CD4-positive, alpha-beta T cell treated with Interleukin-1 beta for 1 hour (primary cell): ENCODE results near the gene TMEM126A.
A peak's percentile ranks its signal among the peaks of the same experiment; 100 is the strongest.
"Not testable (repeated sequence)": the region's sequence is repeated elsewhere in the genome, so short reads cannot be mapped to it uniquely, and the experiment has no call there.

Experiments used
- DNase-seq, 2 donors: peaks; one replicate each; pipeline ENCODE4 v3.0.0-alpha.2; 2020 to 2022

Gene TMEM126A

DNA sequence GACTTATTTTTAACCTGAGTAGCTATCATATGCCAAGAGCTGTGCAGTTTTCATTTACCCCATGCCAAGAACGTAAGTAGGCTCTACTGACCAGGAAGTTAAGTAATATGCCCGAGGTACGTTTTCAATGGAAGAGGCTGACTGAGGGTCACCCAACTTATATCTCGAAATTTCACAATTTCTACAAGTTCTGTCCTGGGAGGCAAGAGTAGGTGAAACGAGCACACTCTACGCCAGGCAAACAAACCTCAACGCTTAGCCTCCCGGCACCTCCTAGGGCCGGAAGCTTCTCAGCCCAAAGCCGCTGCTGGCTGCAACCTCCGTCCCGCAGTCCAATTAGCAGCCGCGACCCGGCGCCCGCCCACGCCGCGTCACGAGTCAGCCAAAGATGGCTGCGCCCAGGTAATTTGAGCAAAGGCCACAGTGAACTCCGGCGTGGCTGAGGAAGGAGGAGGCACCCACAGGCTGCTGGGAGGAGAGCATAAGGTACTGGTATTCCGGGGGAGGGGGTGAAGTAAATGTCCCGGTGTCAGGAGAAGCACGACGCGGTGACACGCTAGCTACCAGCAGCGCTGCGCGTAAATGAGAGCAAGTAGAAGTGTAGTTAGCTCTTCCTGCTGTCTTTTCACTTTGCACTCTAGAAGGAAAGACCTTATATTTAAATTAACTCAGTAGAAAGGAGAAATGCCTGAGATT lies at the start of gene TMEM126A:
TMEM126A (plus strand) TSS at position 364 of the 696 bp plus-strand sequence. CDS start 2,289 bp downstream, outside the sequence.
- peak; percentile 88 to 90 for DNase-seq

DNA sequence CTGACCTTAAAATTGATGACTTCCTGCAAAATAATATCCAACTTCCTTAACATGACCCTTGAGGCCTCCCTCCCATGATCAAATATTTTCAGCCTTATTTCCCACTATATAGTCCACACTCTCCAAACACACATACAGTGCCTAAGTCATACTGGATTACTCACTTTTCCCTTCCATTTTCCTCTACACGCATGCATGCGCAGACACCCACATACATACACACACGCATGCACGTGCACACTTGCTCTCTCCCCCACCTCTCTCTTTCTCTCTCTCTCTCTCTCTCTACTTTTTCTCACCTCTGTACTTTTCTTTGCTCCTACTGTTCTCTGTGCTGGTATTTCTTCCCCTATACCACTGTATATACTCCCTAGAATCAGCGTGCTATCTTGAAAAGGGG lies 48.7 kb upstream of the TMEM126A start:
- no peak for DNase-seq

DNA sequence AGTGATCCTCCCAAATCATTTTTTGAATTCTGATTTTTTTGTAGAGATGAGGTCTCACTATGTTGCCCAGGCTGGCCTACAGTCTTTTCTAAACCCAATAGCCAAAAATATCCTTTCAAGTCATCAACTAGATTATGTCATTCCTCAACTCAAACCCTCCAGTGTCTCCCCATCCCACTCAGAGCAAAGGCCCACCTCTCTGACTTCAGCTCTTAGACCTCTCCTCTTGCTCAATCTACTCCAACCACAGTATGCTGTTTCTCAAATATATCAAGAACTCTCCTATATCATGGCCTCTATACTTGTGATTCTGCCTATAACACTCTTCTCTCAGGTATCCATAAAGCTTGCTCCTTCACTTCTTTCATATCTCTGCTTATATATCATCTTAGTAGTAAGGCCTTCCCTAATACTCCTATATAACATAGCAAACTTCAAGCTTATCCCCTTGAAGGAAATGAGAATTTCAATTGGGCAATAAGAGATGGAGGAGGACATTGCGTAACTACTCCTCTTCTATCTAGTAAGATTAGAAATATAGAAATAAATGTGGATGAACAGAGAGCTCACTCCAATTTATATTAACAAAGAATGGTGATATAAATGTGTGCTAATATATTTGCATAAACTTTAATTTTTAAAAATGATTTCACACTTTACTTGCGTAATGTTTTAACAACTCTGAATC lies 45.1 kb upstream of the TMEM126A start:
- no peak for DNase-seq

- no peak for DNase-seq
These were observed 44.5 kb upstream of the TMEM126A start for GRCh38 chr11:85603220-85603619.

DNA sequence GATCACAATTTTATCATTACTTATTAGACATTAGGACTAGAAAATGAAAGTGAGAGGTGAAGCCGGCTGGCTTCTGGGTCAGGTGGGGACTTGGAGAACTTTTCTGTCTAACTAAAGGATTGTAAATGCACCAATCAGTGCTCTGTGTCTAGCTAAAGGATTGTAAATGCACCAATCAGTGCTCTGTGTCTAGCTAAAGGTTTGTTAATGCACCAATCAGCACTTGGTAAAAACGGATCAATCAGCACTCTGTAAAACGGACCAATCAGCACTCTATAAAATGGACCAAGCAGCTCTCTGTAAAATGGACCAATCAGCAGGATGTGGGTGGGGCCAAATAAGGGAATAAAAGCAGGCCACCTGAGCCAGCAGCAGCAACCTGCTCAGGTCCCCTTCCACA lies 41.5 kb upstream of the TMEM126A start:
- DNase-seq = not testable (repeated sequence)

GRCh38 chr11:85608621-85609020 lies 39.1 kb upstream of the TMEM126A start:
- not testable (repeated sequence) for DNase-seq

- DNase-seq = not testable (repeated sequence)
These were observed 38.5 kb upstream of the TMEM126A start for GRCh38 chr11:85609286-85609685.

GRCh38 chr11:85611643-85612042 lies 36.1 kb upstream of the TMEM126A start:
- DNase-seq = not testable (repeated sequence)

GRCh38 chr11:85619499-85619898 lies 28.3 kb upstream of the TMEM126A start:
- DNase-seq = no peak

GRCh38 chr11:85620256-85620655 lies 27.5 kb upstream of the TMEM126A start:
- no peak for DNase-seq

GRCh38 chr11:85626496-85626895 lies 21.3 kb upstream of the TMEM126A start:
- no peak for DNase-seq

- peak in 1 of 2 donors; percentile 13 for DNase-seq
These were observed 20.3 kb upstream of the TMEM126A start, which contains the start of gene DLG2 for GRCh38 chr11:85627332-85627997. Gene DLG2, minus strand, starts transcription at chr11:85627344.

DNA sequence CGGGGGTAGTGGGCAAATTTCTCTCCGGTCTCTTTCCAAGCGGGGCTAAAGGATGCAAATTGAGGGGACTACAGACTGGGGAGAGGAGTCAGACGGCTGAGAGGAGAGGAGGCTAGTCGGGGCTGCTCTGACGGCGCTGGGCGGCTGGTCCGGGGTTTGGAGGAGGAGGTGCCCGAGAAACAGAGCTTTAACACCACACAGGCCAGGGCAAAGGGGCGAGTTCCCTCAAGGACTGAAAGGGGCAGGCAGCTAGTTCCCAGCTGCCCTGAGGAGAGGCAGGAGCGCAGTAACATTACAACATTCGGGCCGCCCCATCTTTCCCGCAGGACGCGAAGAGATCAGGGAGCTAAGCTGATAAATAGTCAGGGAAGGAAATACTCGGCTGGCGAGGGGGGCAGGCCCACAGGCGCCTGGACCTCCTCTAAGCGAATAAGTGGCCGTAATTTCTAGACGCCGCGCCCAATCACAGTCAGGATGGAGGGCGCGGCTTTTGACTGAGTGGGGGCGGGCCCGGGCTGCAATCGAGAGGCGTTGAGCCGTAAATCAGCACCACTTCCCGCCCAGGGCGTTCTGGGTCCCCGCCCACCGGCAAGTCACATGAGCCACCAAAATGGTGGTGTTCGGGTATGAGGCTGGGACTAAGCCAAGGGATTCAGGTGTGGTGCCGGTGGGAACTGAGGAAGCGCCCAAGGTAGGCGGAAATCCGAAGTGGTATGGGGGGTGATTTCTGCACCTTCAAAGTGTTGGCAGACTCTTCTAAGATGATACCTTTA lies 19.6 kb upstream of the TMEM126A start, which contains the start of gene TMEM126B:
TMEM126B (plus strand) TSS at position 596 of the 773 bp plus-strand sequence; CDS start at position 611, 15 bp downstream.
- peak; percentile 93 to 94 for DNase-seq

GRCh38 chr11:85628771-85629341 lies 18.9 kb upstream of the TMEM126A start:
- no peak for DNase-seq

- no peak for DNase-seq
These were observed 13.0 kb upstream of the TMEM126A start for GRCh38 chr11:85634747-85635146.

DNA sequence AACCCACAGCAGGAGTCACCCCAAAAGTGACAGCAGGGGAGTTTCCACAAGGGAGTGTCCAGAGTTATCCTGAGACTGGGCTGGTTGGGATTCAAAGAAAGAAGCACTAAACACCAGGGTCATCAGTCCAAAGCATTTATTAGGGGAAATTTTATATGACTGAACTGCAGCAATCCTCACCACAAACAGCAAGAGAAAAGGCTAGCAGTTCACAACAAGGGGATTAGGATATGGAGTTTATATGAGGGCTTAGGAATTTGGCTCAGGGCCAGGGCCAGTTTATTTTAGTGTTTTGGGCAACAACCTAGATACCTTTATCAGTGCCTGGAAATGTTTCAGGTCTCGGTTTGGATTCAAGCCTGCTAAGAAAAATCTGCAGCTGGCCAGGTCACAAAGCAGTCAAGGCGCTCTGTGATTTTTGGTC lies 4.6 kb upstream of the TMEM126A start:
- DNase-seq = no peak

GRCh38 chr11:85647078-85647477 lies 689 bp upstream of the TMEM126A start:
- DNase-seq = no peak

DNA sequence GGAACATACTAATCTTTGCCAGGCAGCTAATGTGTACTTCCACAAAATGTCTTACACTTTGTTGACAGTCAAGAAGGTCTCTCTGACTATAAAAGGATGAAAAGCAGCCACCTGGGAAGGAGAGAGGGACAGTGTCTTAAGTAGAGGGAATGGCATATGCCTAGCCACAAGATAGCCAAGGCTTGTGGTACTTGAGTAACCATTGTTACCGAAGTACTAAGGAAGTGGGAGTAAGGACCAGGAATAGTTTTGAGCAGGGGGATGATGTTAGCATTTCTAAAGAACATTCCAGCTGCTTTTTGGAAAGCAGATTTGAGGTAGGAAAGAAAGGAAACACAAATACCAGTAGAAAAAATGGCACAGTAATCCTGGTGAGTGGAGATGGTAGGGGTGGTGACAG lies 3.4 kb downstream of the TMEM126A start:
- no peak for DNase-seq

DNA sequence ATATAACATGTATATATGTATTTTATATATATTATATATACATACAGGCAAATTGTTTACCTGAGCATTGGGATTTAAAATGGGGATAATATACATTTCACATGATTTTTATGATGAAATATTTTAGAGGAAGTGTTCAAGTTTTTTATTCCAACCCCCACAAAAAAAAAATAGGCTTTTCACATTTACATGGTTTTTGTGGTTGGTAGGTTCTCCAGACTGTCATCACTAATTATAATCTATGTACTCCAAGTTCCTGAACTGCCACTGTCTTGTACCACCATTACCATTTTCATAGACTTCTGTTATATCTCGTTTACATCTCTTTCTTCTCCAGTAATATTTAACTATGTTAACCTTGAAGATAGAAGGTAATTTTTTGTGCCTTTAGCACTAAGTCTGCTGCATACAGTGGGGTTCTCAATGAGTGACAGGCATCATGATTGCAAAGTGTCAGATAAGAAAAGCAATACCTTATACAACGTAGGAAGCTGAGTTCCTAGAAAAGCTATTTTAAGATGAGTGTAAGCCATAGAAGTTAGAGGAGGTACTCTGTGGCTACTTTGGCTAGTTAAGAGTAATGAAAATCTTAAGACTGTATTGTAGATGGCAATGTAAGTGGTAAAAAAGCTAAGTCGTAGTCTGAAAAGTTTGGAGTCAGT lies 5.2 kb downstream of the TMEM126A start:
- no peak for DNase-seq

GRCh38 chr11:85654343-85654742 lies 6.6 kb downstream of the TMEM126A start:
- not testable (repeated sequence) for DNase-seq

GRCh38 chr11:85656777-85657176 lies 9.0 kb downstream of the TMEM126A start:
- DNase-seq = no peak

DNA sequence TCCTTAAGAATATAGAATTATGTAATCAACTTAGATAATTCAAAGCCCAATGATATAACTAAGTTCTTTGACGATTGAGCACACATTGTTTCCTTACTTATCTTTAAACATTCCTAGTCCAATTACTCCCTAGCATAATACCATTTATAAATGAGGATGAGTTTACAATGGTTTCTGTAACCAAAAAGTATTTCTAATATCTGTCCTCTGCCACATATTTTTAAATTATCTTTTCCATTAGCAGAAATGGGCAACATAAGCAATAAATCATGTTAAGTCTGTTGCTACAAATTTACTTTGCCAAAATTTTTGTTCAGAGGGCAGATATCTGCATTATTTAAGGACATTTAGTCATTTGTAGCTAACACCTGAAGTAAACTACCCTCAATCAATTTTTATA lies 10.4 kb downstream of the TMEM126A start:
- no peak for DNase-seq
